Measurements from ENCODE around the gene NEURL1. TPM values are rescaled to one million over a fixed set of nuclear protein-coding genes. Genes with fewer than 3 reads are reported as not detected.

NEURL1 gene
- total RNA-seq, 4 donors from 2014 or later, result 67.6 to 147 (median 110) TPM

- Histone ChIP-seq H3K4me1 (no peaks in the 10 kb centered on the region), H3K27ac (no peak overlapping the region), H3K27me3 (no peaks in the 10 kb centered on the region), H3K36me3 (no peaks in the 10 kb centered on the region), H3K4me3 (no peak overlapping the region), H3K9me3 (no peaks in the 10 kb centered on the region)
- ATAC-seq (no peak), DNase-seq (no peak)
- TF ChIP-seq CTCF (IDR thresholded peaks at IDR 0.05 in 4 of 5, conservative IDR thresholded peaks at IDR 0.05 in 1 of 5) (no peak), POLR2A (IDR thresholded peaks at IDR 0.05) (no peak)
- in situ Hi-C loops (cut with MboI; ENCODE audit: low sequenced_read_pairs in 4 of 4), result no loop called here
- intact Hi-C loops (cut with DNase I; ENCODE audit: low total_unique reads), result no loop called here
Observed at GRCh38 chr10:103507235-103508191, 14.0 kb downstream of the NEURL1 start.

GRCh38 chr10:103510046-103510685, 16.7 kb downstream of the NEURL1 start:
- Histone ChIP-seq H3K27ac (no peak overlapping the region), H3K4me1 (no peaks in the 10 kb centered on the region), H3K27me3 (no peaks in the 10 kb centered on the region), H3K36me3 (no peaks in the 10 kb centered on the region), H3K4me3 (no peak overlapping the region), H3K9me3 (no peaks in the 10 kb centered on the region)
- ATAC-seq (no peak), DNase-seq (no peak)
- intact Hi-C loops (cut with DNase I; ENCODE audit: low total_unique reads), result no loop called here
- in situ Hi-C loops (cut with MboI; ENCODE audit: low sequenced_read_pairs in 4 of 4), result no loop called here
- TF ChIP-seq POLR2A (IDR thresholded peaks at IDR 0.05) (no peak), CTCF (IDR thresholded peaks at IDR 0.05 in 4 of 5, conservative IDR thresholded peaks at IDR 0.05 in 1 of 5) (no peak)

- DNase-seq (no peak), ATAC-seq (no peak)
- intact Hi-C loops (cut with DNase I; ENCODE audit: low total_unique reads) (no loop called here), in situ Hi-C loops (cut with MboI; ENCODE audit: low sequenced_read_pairs in 4 of 4) (no loop called here)
- Histone ChIP-seq H3K27me3 (no peaks in the 10 kb centered on the region), H3K36me3 (no peaks in the 10 kb centered on the region), H3K27ac (no peak overlapping the region), H3K4me3 (no peak overlapping the region), H3K9me3 (no peaks in the 10 kb centered on the region), H3K4me1 (no peaks in the 10 kb centered on the region)
- TF ChIP-seq CTCF (IDR thresholded peaks at IDR 0.05 in 4 of 5, conservative IDR thresholded peaks at IDR 0.05 in 1 of 5), result no peak
- TF ChIP-seq POLR2A (IDR thresholded peaks at IDR 0.05), result no peak
Observed at GRCh38 chr10:103510791-103511752, 17.6 kb downstream of the NEURL1 start.

- no peaks in the 10 kb centered on the region for H3K36me3 ChIP-seq
Observed at GRCh38 chr10:103512166-103512565, 18.7 kb downstream of the NEURL1 start.

More at GRCh38 chr10:103512166-103512565, 18.7 kb downstream of the NEURL1 start:
- Histone ChIP-seq H3K27me3 (no peaks in the 10 kb centered on the region), H3K4me3 (no peak overlapping the region), H3K4me1 (no peaks in the 10 kb centered on the region), H3K27ac (no peak overlapping the region), H3K9me3 (no peaks in the 10 kb centered on the region)
- no peak for DNase-seq
- ATAC-seq, result no peak
- intact Hi-C loops (cut with DNase I; ENCODE audit: low total_unique reads), result no loop called here
- TF ChIP-seq POLR2A (IDR thresholded peaks at IDR 0.05) (no peak), CTCF (IDR thresholded peaks at IDR 0.05 in 4 of 5, conservative IDR thresholded peaks at IDR 0.05 in 1 of 5) (no peak)
- in situ Hi-C loops (cut with MboI; ENCODE audit: low sequenced_read_pairs in 4 of 4), result no loop called here
